ENCODE measurements around the gene CEACAM5.
A peak's percentile ranks its signal among the peaks of the same experiment; 100 is the strongest.
"Not testable (repeated sequence)": the region's sequence is repeated elsewhere in the genome, so short reads cannot be mapped to it uniquely, and the experiment has no call there.

CEACAM5 gene

DNA sequence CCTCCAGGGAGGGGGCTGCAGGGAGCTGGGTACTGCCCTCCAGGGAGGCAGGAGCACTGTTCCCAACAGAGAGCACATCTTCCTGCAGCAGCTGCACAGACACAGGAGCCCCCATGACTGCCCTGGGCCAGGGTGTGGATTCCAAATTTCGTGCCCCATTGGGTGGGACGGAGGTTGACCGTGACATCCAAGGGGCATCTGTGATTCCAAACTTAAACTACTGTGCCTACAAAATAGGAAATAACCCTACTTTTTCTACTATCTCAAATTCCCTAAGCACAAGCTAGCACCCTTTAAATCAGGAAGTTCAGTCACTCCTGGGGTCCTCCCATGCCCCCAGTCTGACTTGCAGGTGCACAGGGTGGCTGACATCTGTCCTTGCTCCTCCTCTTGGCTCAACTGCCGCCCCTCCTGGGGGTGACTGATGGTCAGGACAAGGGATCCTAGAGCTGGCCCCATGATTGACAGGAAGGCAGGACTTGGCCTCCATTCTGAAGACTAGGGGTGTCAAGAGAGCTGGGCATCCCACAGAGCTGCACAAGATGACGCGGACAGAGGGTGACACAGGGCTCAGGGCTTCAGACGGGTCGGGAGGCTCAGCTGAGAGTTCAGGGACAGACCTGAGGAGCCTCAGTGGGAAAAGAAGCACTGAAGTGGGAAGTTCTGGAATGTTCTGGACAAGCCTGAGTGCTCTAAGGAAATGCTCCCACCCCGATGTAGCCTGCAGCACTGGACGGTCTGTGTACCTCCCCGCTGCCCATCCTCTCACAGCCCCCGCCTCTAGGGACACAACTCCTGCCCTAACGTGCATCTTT, 7.8 kb upstream of the CEACAM5 start:
- no peak for DNase-seq

DNA sequence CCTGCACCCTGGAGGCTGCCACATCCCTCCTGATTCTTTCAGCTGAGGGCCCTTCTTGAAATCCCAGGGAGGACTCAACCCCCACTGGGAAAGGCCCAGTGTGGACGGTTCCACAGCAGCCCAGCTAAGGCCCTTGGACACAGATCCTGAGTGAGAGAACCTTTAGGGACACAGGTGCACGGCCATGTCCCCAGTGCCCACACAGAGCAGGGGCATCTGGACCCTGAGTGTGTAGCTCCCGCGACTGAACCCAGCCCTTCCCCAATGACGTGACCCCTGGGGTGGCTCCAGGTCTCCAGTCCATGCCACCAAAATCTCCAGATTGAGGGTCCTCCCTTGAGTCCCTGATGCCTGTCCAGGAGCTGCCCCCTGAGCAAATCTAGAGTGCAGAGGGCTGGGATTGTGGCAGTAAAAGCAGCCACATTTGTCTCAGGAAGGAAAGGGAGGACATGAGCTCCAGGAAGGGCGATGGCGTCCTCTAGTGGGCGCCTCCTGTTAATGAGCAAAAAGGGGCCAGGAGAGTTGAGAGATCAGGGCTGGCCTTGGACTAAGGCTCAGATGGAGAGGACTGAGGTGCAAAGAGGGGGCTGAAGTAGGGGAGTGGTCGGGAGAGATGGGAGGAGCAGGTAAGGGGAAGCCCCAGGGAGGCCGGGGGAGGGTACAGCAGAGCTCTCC, 6.9 kb upstream of the CEACAM5 start:
- DNase-seq: no peak

DNA sequence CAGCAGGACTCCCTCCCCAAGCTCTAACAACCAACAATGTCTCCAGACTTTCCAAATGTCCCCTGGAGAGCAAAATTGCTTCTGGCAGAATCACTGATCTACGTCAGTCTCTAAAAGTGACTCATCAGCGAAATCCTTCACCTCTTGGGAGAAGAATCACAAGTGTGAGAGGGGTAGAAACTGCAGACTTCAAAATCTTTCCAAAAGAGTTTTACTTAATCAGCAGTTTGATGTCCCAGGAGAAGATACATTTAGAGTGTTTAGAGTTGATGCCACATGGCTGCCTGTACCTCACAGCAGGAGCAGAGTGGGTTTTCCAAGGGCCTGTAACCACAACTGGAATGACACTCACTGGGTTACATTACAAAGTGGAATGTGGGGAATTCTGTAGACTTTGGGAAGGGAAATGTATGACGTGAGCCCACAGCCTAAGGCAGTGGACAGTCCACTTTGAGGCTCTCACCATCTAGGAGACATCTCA, 6.2 kb upstream of the CEACAM5 start:
- DNase-seq: no peak

GRCh38 chr19:41703602-41704293, 4.7 kb upstream of the CEACAM5 start:
- DNase-seq: no peak

DNA sequence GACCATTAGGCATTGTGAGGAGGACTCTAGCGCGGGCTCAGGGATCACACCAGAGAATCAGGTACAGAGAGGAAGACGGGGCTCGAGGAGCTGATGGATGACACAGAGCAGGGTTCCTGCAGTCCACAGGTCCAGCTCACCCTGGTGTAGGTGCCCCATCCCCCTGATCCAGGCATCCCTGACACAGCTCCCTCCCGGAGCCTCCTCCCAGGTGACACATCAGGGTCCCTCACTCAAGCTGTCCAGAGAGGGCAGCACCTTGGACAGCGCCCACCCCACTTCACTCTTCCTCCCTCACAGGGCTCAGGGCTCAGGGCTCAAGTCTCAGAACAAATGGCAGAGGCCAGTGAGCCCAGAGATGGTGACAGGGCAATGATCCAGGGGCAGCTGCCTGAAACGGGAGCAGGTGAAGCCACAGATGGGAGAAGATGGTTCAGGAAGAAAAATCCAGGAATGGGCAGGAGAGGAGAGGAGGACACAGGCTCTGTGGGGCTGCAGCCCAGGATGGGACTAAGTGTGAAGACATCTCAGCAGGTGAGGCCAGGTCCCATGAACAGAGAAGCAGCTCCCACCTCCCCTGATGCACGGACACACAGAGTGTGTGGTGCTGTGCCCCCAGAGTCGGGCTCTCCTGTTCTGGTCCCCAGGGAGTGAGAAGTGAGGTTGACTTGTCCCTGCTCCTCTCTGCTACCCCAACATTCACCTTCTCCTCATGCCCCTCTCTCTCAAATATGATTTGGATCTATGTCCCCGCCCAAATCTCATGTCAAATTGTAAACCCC, 2.8 kb upstream of the CEACAM5 start:
- DNase-seq: peak; percentile 35

DNA sequence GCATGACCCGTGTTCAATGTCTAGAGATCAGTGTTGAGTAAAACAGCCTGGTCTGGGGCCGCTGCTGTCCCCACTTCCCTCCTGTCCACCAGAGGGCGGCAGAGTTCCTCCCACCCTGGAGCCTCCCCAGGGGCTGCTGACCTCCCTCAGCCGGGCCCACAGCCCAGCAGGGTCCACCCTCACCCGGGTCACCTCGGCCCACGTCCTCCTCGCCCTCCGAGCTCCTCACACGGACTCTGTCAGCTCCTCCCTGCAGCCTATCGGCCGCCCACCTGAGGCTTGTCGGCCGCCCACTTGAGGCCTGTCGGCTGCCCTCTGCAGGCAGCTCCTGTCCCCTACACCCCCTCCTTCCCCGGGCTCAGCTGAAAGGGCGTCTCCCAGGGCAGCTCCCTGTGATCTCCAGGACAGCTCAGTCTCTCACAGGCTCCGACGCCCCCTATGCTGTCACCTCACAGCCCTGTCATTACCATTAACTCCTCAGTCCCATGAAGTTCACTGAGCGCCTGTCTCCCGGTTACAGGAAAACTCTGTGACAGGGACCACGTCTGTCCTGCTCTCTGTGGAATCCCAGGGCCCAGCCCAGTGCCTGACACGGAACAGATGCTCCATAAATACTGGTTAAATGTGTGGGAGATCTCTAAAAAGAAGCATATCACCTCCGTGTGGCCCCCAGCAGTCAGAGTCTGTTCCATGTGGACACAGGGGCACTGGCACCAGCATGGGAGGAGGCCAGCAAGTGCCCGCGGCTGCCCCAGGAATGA, 1.5 kb upstream of the CEACAM5 start:
- DNase-seq: peak; percentile 71

DNA sequence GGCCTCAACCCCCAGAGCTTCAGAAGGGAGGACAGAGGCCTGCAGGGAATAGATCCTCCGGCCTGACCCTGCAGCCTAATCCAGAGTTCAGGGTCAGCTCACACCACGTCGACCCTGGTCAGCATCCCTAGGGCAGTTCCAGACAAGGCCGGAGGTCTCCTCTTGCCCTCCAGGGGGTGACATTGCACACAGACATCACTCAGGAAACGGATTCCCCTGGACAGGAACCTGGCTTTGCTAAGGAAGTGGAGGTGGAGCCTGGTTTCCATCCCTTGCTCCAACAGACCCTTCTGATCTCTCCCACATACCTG, 969 bp upstream of the CEACAM5 start:
- no peak for DNase-seq

GRCh38 chr19:41707871-41708371, 505 bp upstream of the CEACAM5 start:
- no peak for DNase-seq

DNA sequence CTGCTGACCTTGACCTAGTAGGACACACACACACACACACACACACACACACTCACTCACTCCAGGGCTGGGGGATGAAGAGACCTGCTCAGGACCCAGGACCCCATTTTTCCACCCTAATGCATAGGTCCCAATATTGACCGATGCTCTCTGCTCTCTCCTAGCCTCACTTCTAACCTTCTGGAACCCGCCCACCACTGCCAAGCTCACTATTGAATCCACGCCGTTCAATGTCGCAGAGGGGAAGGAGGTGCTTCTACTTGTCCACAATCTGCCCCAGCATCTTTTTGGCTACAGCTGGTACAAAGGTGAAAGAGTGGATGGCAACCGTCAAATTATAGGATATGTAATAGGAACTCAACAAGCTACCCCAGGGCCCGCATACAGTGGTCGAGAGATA, 1.1 kb downstream of the CEACAM5 start:
- not testable (repeated sequence) for DNase-seq

DNA sequence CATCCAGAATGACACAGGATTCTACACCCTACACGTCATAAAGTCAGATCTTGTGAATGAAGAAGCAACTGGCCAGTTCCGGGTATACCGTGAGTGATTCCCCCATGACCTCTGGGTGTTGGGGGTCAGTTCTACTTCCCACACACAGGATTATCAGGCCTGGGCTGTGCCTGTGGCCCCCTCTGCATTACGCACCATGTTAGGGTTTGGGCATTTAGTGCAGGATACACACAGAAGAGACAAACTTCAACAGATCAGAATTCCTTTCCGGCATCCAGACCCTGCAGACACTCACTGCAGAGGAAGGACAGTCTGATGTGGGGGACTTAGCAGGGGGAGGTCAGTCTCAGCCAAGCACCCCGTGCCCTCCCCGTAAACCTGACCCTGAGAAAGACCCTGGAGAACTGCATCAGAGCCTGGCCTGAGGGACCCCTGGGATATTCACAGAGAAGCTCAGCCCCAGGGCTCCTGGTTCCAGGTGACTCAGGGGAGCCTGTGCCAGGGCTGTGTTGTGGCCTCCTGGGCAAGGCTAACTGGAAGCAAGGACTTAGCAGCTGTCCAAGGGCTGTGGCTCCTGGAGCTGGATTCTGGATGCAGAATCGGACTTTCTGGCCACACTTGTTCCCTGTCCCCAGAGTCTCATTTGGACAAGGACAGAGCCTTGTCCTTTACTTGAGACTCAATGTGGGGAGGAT, 1.7 kb downstream of the CEACAM5 start:
- no peak for DNase-seq

GRCh38 chr19:41711376-41712261, 3.2 kb downstream of the CEACAM5 start:
- DNase-seq: no peak

- DNase-seq: no peak
Measured at GRCh38 chr19:41714598-41714997, 6.2 kb downstream of the CEACAM5 start.

DNA sequence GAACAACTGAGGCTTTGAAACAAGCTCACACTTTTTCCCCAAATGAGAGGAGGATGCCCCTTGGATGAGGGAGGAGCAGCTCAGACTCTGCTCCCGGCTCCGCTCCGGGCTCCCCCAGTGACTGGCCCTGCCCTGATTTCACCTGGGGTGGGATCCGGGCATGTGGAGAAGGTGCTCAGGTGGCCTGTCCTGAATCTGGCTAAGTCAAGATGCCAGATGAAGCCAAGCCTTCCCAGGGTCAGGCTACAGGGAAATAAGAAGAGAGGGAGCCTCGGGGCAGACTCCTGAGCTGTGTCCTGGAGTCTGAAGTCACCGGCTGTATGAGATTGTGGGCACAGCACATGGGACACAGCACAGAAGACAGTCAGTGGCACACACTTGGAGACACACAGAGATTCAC, 10.3 kb downstream of the CEACAM5 start:
- DNase-seq: no peak

DNA sequence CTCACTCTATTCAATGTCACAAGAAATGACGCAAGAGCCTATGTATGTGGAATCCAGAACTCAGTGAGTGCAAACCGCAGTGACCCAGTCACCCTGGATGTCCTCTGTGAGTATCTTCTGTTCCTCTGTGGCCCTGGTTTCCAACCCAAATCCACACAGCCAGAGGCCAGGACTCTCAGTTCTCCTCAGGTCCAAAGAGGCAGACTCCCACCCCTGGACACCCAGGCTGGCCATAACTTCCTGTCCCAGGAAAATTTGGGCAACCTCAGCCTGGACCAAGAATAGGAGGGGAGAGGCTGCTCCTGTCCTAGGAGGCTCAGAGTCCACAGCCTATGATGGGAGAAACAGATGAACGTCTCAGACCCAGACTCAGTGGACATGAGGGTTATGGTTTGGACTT, 11.7 kb downstream of the CEACAM5 start:
- no peak for DNase-seq

DNA sequence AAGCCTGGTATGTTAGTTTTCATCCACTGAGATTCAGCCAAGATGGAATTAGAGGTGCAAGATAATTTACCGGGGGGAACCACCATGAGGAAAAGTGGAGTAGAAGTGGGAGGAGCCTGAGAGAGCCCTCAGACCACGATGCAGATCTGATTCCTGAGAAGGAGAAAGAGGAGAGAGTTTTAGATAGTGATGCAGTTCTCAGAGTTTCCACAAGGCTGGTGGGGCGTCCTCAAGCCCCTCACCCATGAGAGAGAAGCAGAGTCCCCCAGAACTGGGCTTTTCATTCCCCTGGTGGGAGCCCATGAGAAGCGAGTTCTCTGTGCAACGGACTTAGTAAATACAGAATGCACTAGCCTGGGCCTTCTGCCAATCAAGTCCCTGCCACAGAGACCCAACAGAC, 18.1 kb downstream of the CEACAM5 start:
- no peak for DNase-seq

- no peak for DNase-seq
Measured at GRCh38 chr19:41734156-41734555, 25.7 kb downstream of the CEACAM5 start.

DNA sequence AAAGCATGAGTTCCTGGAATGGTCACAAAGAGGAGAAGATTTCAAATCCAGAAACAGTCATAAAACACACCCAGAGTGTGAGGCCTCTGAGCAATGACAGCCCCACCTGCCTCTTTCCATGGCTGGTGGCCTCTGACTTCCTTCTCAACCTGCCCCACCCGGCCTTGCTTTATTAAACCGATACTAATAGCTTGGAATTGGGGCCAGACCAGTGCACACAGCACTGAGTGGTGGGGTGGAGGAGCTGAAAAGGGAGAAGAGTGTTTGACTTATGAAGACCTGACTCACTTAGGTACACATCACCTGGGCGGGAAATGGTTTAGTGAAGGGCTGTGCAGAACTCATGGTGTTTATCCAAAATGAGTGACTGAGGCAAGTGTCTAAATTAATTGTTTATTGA, 26.2 kb downstream of the CEACAM5 start:
- DNase-seq: no peak

DNA sequence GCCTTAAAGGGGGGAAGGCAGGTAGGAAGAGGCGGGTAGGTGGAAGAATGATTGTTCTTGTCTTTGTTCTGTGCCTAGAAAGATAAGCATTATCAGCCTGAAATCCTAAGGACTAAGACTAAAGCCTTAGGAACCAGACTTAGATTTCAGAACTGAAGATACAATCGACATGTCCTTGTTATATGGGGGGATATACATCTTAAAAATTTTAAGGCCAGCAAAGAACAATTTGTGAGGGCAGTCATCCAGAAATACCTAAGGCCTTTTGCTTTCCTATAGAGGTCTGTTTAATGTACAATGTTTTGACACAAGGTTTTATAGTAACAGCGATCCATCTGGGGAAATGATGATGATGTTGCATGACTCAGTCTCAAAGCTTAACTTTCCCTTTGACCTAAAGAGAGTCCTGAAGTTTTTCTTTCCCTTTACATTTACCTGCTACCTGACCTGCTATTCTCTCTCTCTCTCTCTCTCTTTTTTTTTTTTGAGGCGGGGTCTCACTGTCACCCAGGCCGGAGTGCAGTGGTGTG, 26.7 kb downstream of the CEACAM5 start:
- no peak for DNase-seq

- DNase-seq: no peak
Measured at GRCh38 chr19:41739361-41739760, 30.9 kb downstream of the CEACAM5 start.

All from CD4-positive, alpha-beta T cell treated with Interleukin-6 for 4 hours (primary cell).